Fibroblast of skin of back (primary cell): ENCODE results near the gene MYO9B.

Experiments used
- DNase-seq: peaks from one replicate; pipeline ENCODE4 v3.0.0-alpha.2; 2013

MYO9B gene

DNA sequence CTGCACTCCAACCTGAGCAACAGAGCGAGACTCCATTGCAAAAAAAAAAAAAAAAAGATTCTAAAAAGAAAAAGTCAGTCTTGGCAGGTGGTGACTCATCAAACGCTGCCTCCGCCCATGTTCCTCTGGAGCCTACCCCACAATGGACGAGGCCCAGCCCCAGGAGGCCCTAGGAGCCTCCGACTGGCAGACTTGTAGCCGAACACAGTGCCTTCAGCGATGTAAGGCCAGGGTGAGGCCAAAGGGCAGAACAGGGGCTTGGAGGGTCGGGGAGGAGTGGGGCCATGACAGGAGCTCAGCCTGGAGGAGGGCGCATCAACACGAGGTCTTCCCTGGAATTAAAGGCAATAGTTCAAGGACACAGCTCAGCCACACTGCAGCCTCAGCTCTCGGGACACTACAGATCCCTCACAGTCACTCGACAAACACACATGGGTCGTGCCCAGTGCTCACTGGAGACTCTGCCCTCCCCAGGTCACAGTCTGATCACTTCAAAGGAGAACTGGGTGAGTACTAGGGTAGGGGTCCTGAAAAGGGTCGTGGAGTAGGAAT is 144.7 kb downstream of the MYO9B start:
- DNase-seq: peak; percentile 81

DNA sequence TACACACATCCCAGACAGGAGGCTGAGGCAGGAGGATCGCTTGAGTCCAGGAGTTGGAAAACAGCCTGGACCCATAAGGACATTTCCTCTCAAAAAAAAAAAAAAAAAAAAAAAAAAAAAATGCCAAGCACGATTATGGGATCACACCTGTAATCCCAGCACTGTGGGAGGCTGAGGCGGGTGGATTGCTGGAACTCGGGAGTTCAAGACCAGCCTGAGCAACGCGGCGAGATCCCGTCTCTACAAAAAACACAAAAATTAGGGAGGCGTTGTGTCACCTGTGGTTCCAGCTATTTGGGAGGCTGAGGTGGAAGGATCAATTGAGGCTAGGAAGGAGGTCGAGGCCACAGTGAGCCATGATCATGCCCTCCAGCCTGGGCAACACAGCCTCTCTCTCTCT is 149.5 kb downstream of the MYO9B start:
- DNase-seq: no peak

GRCh38 chr19:17226002-17226933 is 150.7 kb downstream of the MYO9B start, which contains the start of gene OCEL1:
Gene OCEL1, plus strand, starts transcription at chr19:17226226. Its CDS starts 22 bp downstream, at chr19:17226248.
- peak; percentile 98 for DNase-seq

DNA sequence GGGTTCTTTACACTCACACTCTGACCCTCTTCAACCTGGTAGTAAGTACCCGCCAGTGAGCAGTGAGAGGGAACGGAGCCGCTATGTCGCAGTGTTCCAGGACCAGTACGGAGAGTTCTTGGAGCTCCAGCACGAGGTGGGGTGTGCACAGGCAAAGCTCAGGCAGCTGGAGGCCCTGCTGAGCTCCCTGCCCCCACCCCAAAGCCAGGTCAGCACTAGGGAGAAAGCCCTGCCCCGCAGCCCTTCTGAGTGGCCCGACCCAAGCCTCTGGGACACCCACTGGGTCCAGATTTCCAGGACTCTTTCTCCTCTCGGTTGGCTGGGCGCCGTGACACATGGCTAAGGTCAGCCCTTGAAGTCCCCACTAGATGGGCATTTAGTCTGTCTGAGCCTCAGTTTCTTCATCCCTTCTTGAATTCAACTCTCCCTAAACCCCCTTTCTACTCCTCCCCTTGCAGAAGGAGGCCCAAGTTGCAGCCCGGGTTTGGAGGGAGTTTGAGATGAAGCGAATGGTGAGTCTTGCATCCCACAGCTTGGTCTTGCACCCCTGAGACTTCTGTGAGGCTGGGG is 152.3 kb downstream of the MYO9B start:
- DNase-seq: no peak

DNA sequence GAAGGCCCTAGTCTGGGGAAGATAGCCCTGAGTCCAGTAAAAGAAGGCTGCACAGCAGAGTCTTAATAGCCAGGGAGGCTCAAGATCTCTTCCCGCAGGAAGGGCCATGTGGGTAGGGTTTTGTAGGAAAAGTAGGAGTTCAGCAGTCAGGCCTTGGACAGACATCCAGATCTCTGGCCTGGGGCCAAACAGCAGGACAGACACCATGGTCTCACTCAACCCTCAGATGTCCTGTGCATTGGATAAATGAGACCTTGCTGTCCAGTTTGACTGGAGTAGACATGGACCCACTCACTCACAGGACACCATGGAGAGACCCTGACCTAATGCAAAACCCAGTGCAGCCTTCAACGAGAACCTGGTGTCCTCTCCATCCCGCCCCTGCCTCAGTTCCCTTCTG is 154.3 kb downstream of the MYO9B start:
- DNase-seq: no peak

DNA sequence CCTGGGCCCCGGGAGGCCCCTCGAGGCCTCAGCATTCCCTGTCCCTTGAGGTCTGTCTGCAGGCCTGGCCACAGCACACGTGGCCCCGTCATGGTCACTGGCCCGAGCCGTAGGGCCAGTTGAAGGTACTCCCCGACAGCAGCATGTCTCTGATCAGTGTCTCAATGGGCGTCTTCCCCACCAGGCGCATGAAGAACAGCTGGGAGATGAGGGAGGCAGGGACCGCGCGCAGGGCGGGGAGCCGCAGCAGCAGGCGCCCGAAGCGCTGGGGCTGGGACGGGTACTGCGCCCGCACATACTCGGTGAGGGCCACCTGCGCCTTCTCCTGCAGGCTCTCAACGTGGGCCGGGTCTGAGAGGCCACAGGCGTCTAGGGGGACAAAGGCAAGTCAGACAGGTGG is 156.7 kb downstream of the MYO9B start:
- no peak for DNase-seq

- peak; percentile 36 for DNase-seq
These were observed 159.3 kb downstream of the MYO9B start for GRCh38 chr19:17234911-17235299.

DNA sequence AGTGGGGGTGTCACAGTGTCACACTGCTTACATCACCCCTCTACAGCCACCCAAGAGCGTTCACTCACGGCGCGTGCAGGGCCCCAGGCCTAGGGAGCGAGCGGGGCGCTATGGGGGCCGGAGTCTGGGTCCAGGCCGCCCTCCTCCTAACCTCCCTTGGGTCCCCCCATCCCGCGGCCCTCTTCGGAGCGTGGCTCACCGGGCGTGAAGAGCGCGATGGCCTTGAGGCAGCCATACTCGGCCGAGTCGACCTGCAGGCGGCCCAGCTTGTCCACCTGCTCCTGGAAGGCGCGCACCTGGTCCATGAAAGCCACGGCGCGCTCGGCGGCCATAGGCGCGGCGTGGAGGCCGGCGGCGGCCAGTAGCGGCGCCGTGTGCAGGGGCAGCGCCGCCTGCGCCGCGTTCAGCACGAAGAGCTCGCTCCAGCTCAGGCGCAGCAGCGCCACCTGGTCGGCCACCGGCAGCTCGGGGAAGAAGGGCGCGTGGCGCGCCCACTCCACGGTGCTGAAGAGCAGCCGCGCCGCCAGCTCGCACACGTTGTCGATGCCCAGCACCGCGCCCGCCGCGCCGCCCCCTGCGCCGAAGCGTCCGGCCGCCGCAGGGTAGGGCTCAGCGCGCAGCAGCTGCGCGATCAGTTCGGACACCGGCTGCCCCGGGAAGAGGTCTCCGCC is 159.9 kb downstream of the MYO9B start:
- peak; percentile 65 for DNase-seq

DNA sequence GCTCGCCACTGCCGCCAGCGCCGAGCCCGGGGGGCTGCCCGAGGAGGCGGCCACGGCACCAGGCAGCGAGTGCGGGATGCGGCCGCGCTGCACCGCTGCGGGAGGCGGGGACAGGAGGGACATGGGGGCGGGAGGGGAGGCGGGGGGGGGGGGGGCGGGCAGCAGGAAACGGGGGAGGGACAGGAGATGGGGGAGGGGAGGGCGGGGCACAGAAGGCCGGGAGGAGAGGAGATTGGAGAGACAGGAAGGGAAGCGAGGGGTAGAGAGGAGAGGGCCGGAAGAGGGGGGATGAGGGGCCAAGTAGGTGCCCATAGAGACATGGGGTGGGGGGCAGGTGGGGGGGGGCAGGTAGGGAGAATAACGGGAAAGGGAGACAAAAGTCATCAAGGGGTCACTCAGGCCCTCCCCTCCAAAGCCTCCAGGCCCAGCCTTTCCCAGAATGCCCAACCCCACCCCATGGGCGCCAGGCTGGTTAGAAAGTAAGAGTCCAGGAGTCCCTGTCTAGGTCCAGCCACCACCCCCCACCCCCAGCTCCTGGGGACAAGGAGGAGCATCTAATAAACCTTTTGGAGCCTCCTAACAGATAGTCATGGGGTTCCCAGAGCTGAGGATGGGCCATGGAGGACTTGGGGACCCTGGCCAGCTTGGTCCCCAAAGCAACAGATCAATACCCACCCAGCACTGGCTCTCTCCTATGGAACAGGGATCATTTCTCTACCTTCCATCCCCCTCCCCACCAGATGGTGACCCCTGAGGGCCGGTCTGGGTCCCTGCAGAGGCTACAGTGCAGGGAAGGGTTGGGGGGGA is 160.6 kb downstream of the MYO9B start:
- peak; percentile 67 for DNase-seq

DNA sequence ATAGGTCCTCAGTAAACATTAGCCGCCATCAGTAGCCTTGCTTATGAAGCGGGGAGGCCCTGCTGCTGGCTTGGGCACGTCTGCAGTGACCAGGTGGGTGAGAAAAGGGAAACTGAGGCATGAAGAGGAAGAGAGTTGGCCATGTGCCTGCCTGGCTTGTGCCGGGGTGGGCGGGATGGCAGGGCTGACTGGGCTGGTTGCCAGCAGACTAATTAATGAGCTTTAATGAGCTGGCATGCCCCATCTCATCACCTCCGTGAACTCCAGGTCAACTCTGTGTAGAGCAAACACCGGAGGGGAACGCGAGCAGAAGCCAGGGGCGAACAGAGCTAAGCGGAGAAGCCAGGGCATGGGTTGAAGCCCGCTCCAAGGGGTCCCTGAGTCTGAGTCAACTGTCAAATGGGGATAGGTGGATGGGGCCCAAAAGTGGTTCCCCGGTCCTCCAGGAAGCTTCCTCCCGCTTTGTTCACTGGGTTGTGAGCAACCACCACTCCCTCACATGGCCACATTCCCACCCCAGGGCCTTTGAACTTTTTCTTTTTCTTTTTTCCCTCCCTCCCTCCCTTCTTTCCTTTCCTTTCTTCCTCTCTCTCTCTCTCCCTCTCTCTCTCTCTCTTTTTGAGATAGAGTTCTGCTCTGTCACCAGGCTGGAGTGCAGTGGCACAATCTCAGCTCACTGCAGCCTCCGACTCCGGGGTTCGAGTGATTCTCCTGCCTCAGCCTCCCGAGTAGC is 161.4 kb downstream of the MYO9B start:
- no peak for DNase-seq

- DNase-seq: no peak
These were observed 162.4 kb downstream of the MYO9B start for GRCh38 chr19:17237747-17238706.

GRCh38 chr19:17240062-17240752 is 164.6 kb downstream of the MYO9B start:
- DNase-seq: no peak

GRCh38 chr19:17240826-17241399 is 165.3 kb downstream of the MYO9B start:
- DNase-seq: no peak

GRCh38 chr19:17242431-17243208 is 167.0 kb downstream of the MYO9B start:
- DNase-seq: no peak

DNA sequence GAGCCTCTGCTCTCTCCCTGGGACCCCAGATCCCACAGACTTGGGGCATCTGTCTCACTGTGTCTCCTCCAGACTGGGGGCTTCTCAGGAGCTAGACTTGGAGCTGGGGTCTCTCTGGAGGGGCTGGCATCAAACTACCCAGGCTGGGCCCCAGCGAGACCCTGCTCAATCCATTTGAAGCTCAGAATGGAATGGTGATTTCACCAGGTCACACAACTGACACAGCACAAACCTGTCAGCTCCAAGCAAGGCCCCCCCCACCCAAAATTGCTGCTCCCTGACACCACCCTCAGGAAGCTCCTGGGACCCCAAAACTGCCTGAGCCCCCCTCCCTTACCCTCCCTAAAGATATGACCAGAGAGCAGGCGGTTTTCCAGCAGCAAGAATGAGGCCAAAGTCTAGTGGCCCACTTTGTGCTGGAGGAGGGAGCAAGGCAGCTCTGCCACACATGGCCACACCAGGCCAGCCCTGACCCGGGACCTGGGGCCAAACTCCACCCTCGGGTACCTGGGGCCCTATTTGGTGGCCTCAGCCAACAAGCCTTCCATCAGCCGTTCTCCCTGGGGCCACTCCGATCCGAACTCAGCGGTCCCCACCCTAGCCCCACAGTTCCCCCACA is 167.7 kb downstream of the MYO9B start:
- DNase-seq: no peak

DNA sequence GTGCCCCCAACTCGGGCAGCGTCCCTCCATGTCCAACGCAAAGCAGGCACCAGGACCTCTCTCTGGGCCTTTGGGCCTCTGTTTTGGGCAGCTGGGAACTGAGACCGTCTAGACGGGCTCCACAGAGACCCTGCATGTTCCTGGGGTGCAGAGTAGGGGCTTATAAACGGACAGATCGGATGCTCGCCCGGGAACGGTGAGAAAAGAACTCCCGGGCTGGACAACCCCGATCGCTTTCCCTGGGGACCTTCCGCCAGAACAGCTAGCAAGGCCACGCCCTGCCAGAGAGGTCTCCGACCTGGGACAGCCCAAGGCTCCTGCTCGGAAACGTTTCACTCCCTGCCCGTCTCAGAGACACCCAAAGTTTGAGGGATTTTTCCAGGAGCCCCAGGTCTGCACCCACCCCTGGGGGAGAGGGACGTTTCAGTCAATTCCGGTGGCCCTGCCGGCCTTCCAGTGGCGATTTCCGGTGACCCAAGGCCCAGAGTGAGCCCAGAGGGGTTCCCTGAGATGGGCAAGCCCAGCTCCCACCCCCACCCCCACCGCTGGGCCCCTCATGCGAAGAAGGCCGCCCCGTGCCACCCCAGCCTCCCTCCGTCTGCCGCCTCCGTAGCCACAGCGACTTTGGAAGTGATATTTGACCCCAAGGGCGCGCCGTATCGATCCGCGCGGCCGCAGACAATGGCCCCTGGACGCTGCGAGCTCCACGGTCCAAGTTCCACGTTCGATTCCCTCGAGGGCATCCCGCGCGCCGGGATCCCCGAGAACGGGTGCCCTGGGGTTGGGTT is 168.4 kb downstream of the MYO9B start:
- peak; percentile 52 for DNase-seq
